HG03520 (cell line): ENCODE measurements around the gene CRYL1.
"Not testable (repeated sequence)": the region's sequence is repeated elsewhere in the genome, so short reads cannot be mapped to it uniquely, and the experiment has no call there.

Experiments used
- ATAC-seq: cut with Tn5 transposase; IDR thresholded peaks from one replicate; pipeline ENCODE4 v1.9.1; 2021; ENCODE audit warnings: mild to moderate bottlenecking, moderate library complexity; ENCODE audit not compliant: unreplicated experiment

CRYL1 gene

GRCh38 chr13:20461481-20461859 lies 64.2 kb downstream of the CRYL1 start:
- ATAC-seq, result no peak

- ATAC-seq, result no peak
Measured at GRCh38 chr13:20460761-20461160, 64.9 kb downstream of the CRYL1 start.

GRCh38 chr13:20457670-20458069 lies 68.0 kb downstream of the CRYL1 start:
- no peak for ATAC-seq

- no peak for ATAC-seq
Measured at GRCh38 chr13:20456737-20457136, 68.9 kb downstream of the CRYL1 start.

- no peak for ATAC-seq
Measured at GRCh38 chr13:20451397-20451796, 74.3 kb downstream of the CRYL1 start.

GRCh38 chr13:20448470-20448869 lies 77.2 kb downstream of the CRYL1 start:
- no peak for ATAC-seq

- no peak for ATAC-seq
Measured at GRCh38 chr13:20446900-20447299, 78.8 kb downstream of the CRYL1 start.

- ATAC-seq, result no peak
Measured at GRCh38 chr13:20446405-20446804, 79.3 kb downstream of the CRYL1 start.

GRCh38 chr13:20442798-20443381 lies 82.8 kb downstream of the CRYL1 start:
- no peak for ATAC-seq

- no peak for ATAC-seq
Measured at GRCh38 chr13:20442375-20442774, 83.3 kb downstream of the CRYL1 start.

GRCh38 chr13:20441879-20442278 lies 83.8 kb downstream of the CRYL1 start:
- ATAC-seq, result no peak

- ATAC-seq, result no peak
Measured at GRCh38 chr13:20441056-20441455, 84.6 kb downstream of the CRYL1 start.

- no peak for ATAC-seq
Measured at GRCh38 chr13:20439261-20439660, 86.4 kb downstream of the CRYL1 start.

- no peak for ATAC-seq
Measured at GRCh38 chr13:20438801-20439200, 86.9 kb downstream of the CRYL1 start.

GRCh38 chr13:20436505-20436904 lies 89.2 kb downstream of the CRYL1 start:
- ATAC-seq, result no peak

GRCh38 chr13:20435616-20436368 lies 89.9 kb downstream of the CRYL1 start:
- no peak for ATAC-seq

GRCh38 chr13:20434210-20434609 lies 91.4 kb downstream of the CRYL1 start:
- ATAC-seq, result not testable (repeated sequence)

- no peak for ATAC-seq
Measured at GRCh38 chr13:20431687-20432384, 93.8 kb downstream of the CRYL1 start.

GRCh38 chr13:20431080-20431479 lies 94.6 kb downstream of the CRYL1 start:
- ATAC-seq, result no peak

- no peak for ATAC-seq
Measured at GRCh38 chr13:20430296-20430695, 95.4 kb downstream of the CRYL1 start.

- no peak for ATAC-seq
Measured at GRCh38 chr13:20429682-20430081, 96.0 kb downstream of the CRYL1 start.
